Measurements from ENCODE around the gene RFC3.

DNA sequence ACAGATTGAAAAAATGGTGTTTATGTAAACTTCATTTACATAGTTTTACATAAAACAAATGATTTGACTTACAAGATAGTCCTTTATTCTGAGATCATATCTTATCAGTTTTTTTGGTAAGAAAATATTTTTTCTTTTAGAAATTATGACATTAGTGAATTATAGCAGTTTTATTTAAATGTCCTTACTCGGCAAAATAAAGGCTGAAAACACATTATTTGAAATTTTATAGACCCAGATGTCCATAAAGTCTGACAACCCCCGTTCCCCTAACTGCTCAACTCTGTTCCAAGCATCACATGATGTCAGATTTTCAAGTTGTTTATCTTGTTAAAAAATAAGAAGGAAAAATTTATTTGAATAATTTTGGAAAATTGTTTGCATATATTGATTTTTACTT is 46.7 kb upstream of the RFC3 start:
- TF ChIP-seq, protein P1, sequence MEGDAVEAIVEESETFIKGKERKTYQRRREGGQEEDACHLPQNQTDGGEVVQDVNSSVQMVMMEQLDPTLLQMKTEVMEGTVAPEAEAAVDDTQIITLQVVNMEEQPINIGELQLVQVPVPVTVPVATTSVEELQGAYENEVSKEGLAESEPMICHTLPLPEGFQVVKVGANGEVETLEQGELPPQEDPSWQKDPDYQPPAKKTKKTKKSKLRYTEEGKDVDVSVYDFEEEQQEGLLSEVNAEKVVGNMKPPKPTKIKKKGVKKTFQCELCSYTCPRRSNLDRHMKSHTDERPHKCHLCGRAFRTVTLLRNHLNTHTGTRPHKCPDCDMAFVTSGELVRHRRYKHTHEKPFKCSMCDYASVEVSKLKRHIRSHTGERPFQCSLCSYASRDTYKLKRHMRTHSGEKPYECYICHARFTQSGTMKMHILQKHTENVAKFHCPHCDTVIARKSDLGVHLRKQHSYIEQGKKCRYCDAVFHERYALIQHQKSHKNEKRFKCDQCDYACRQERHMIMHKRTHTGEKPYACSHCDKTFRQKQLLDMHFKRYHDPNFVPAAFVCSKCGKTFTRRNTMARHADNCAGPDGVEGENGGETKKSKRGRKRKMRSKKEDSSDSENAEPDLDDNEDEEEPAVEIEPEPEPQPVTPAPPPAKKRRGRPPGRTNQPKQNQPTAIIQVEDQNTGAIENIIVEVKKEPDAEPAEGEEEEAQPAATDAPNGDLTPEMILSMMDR (IDR thresholded peaks at IDR 0.05): no peak
- no peak for TF ChIP-seq POLR2A (IDR thresholded peaks at IDR 0.05)
